PC-9 (cell line): Measurements from ENCODE around the gene ADAP1. TPM values are rescaled to one million over a fixed set of nuclear protein-coding genes. Genes with fewer than 3 reads are reported as not detected.

ENCODE experiments used
- BruUV-seq: library from RNA; stranded (reverse); fragments of 400-500 nt; replicated peaks from 2 replicates; lab custom pipeline; 2021; lab: Mats Ljungman, UMichigan
- CTCF ChIA-PET: fragments of 300-600 bp; sonication (Branson Sonifier 250); formaldehyde crosslinking; loops from one replicate; lab custom pipeline; 2022; ENCODE audit warnings: antibody characterized with exemption; lab: Charles Lee
- POLR2A ChIA-PET: fragments of 300-600 bp; sonication (Branson Sonifier 250); formaldehyde crosslinking; loops from one replicate; lab custom pipeline; 2022; ENCODE audit warnings: antibody characterized with exemption; ENCODE audit not compliant: unreplicated experiment; lab: Charles Lee
- DNase-seq, 2 experiments: peaks; one replicate each; pipeline versions ENCODE4 v3.0.0 to v3.0.0-alpha.2; 2015 to 2022; ENCODE audit warnings: mixed read lengths in 1 of 2
- H2AFZ ChIP-seq: fragments of 200-600 bp; sonication (generic); 2 replicates; pipeline ENCODE4 v1.8.1; 2017; ENCODE audit warnings: antibody characterized with exemption
- H3F3A ChIP-seq: fragments of 200-600 bp; sonication (generic); 2 replicates; pipeline ENCODE4 v1.8.1; 2017; ENCODE audit warnings: antibody characterized with exemption, mild to moderate bottlenecking, low read depth; ENCODE audit not compliant: insufficient read depth
- H3K27ac ChIP-seq: fragments of 200-600 bp; sonication (generic); 2 replicates; pipeline ENCODE4 v1.6.1; 2016; ENCODE audit warnings: mixed run types
- H3K27me3 ChIP-seq: fragments of 200-600 bp; sonication (generic); 2 replicates; pipeline ENCODE4 v1.6.1; 2016; ENCODE audit warnings: low read depth, mixed run types; ENCODE audit not compliant: insufficient read depth
- H3K36me3 ChIP-seq: fragments of 200-600 bp; sonication (generic); 2 replicates; pipeline ENCODE4 v1.6.1; 2016; ENCODE audit warnings: low read depth, mixed run types
- H3K4me1 ChIP-seq: fragments of 200-600 bp; sonication (generic); replicated peaks from 2 replicates; pipeline ENCODE4 v1.6.1; 2016; ENCODE audit warnings: mixed run types; ENCODE audit not compliant: insufficient read depth
- H3K4me2 ChIP-seq: fragments of 200-600 bp; sonication (generic); 2 replicates; pipeline ENCODE4 v1.6.1; 2017; ENCODE audit warnings: mixed run types
- H3K4me3 ChIP-seq: fragments of 200-600 bp; sonication (generic); 2 replicates; pipeline ENCODE4 v1.6.1; 2016; ENCODE audit warnings: mixed run types
- H3K79me2 ChIP-seq: fragments of 200-600 bp; sonication (generic); 2 replicates; pipeline ENCODE4 v1.6.1; 2017; ENCODE audit warnings: low read depth, mixed run types
- H3K9me2 ChIP-seq: fragments of 200-600 bp; sonication (generic); 2 replicates; pipeline ENCODE4 v1.8.1; 2017; ENCODE audit warnings: mild to moderate bottlenecking; ENCODE audit not compliant: insufficient read depth
- H3K9me3 ChIP-seq: fragments of 200-600 bp; sonication (generic); 2 replicates; pipeline ENCODE4 v1.8.1; 2016; ENCODE audit warnings: low read depth; ENCODE audit not compliant: insufficient read depth
- H4K20me1 ChIP-seq: fragments of 200-600 bp; sonication (generic); 2 replicates; pipeline ENCODE4 v1.8.1; 2017; ENCODE audit not compliant: insufficient read depth
- EZH2 ChIP-seq: fragments of 200-600 bp; sonication (generic); IDR thresholded peaks from 2 replicates; pipeline ENCODE4 v1.8.0; 2017; ENCODE audit warnings: antibody characterized with exemption, low read depth
- intact Hi-C: fragments of 100-400 bp; cut with micrococcal nuclease; formaldehyde crosslinking; loops from one replicate; pipeline ENCODE4 v1.10.0; 2022; ENCODE audit not compliant: unreplicated experiment
- total RNA-seq: library from RNA; stranded (reverse); gene quantifications from 2 replicates; pipeline ENCODE4 v1.2.3, GENCODE V29; 2021
- TF ChIP-seq, protein P1 (sequence below): fragments of 200-600 bp; sonication (generic); conservative IDR thresholded peaks from 2 replicates; pipeline ENCODE4 v1.6.1; 2017; ENCODE audit warnings: mixed run types, antibody characterized with exemption, mild to moderate bottlenecking, moderate library complexity

The ADAP1 gene
- total RNA-seq, 1 experiment from 2014 or later = 73.9 TPM

DNA sequence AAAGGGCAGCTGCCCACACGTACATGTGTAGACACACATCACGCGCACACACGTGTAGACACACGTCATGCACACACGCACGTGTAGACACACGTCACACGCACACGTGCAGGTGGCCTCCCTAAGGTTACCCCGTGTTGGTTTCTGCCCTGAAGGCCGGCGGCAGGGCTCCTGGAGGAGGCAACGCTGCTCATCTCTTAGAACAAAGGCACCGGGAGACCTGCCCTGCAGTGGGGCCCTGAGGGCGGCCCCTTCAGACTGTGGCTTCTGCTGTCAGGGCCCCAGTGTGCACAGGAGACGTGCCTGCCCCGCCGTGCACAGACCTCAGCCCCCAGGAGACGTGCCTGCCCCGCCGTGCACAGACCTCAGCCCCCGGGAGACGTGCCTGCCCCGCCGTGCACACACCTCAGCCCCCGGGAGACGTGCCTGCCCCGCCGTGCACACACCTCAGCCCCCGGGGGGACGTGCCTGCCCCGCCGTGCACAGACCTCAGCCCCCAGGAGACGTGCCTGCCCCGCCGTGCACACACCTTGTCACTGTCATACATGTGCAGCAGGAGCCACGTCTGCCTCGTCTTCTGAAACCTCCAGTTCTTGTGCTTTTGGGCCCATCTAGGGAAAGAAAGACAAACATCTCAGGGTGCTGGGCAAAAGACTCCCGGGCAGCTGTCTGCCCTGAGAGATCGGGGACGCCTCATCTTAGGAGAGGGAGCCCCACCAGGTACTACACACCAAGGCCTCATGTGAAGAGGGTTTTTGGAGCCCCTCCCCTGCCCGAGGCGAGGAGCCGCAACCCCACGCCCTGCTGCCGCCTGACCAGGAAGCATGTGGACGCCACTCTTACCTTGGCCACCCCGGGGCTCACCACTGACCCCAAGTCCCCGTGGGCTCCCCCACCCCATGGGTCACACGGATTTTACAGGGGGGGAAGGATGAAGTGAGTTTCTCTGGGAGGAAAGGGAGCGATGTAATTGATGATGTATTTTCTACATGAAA lies 45.8 kb upstream of the ADAP1 start:
- DNase-seq = no peak
- no peaks in the 10 kb centered on the region for H3K9me3 ChIP-seq
- POLR2A ChIA-PET = no interaction called here
- H3K4me2 ChIP-seq = no peak overlapping the region
- peaks cover 4% of the 10 kb centered on the region; the same call in 1 of the 2 replicates for H3F3A ChIP-seq
- CTCF ChIA-PET = interaction anchor here (0.6 kb wide), 1 partner anchor 66 kb away, joined by 3 read pairs; no protein-coding TSS in a partner anchor
- H3K4me1 ChIP-seq = no peaks in the 10 kb centered on the region
- intact Hi-C loops = no loop called here
- no peak overlapping the region for H3K4me3 ChIP-seq
- no peak for TF ChIP-seq EZH2
- TF ChIP-seq, protein P1, sequence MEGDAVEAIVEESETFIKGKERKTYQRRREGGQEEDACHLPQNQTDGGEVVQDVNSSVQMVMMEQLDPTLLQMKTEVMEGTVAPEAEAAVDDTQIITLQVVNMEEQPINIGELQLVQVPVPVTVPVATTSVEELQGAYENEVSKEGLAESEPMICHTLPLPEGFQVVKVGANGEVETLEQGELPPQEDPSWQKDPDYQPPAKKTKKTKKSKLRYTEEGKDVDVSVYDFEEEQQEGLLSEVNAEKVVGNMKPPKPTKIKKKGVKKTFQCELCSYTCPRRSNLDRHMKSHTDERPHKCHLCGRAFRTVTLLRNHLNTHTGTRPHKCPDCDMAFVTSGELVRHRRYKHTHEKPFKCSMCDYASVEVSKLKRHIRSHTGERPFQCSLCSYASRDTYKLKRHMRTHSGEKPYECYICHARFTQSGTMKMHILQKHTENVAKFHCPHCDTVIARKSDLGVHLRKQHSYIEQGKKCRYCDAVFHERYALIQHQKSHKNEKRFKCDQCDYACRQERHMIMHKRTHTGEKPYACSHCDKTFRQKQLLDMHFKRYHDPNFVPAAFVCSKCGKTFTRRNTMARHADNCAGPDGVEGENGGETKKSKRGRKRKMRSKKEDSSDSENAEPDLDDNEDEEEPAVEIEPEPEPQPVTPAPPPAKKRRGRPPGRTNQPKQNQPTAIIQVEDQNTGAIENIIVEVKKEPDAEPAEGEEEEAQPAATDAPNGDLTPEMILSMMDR = no peak
- no peak overlapping the region for H3K27ac ChIP-seq
- H4K20me1 ChIP-seq = peaks cover 8% of the 10 kb centered on the region
- H3K9me2 ChIP-seq = no peaks in the 10 kb centered on the region
- H2AFZ ChIP-seq = no peak overlapping the region
- H3K36me3 ChIP-seq = no peaks in the 10 kb centered on the region
- H3K79me2 ChIP-seq = no peaks in the 10 kb centered on the region
- no peaks in the 10 kb centered on the region for H3K27me3 ChIP-seq
- no TSS peak for BruUV-seq

DNA sequence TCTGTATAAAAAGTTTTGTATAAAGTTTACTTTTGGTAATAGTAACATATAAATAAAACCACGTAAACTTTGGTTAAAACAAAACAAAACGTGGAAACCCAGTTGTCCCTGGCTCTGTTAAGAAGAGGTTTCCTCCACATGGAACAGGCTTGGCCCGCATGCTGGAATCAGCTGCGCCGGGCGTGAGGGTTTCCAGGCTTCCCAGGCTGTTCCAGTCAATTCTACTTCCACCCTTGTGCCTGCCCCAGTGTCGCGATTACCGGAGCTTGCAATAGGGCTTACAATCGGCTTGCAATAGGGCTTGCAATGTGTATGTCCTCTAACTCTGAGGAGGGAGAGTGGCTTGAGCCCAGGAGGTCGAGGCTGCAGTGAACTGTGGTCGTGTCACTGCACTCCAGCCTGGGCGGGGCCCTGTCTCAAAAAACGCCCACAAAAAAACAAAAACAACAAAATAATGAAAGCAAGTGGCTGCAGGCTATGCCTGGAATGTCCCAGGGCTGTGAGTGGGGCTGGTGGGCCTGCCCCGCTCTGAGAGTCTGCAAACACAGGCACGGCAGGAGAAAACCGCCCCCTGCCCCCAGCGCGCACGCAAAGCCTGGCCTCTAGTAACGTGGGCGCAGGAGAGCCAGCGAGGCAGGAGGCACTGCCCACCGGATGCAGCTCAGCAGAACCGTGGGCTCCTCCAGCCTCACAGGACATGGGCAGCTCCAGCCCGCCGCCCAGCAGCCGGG lies 44.8 kb upstream of the ADAP1 start:
- Histone ChIP-seq H3K4me1 (no peaks in the 10 kb centered on the region), H3K4me3 (no peak overlapping the region), H2AFZ (no peak overlapping the region), H3K36me3 (no peaks in the 10 kb centered on the region), H3K9me3 (no peaks in the 10 kb centered on the region), H3F3A (peaks cover 4% of the 10 kb centered on the region; the same call in 1 of the 2 replicates), H3K79me2 (no peaks in the 10 kb centered on the region), H4K20me1 (peaks cover 5% of the 10 kb centered on the region; the same call in 1 of the 2 replicates), H3K27me3 (no peaks in the 10 kb centered on the region), H3K27ac (no peak overlapping the region), H3K9me2 (no peaks in the 10 kb centered on the region), H3K4me2 (no peak overlapping the region)
- TF ChIP-seq, protein P1 = no peak
- no peak for TF ChIP-seq EZH2
- no peak for DNase-seq
- CTCF ChIA-PET = no interaction called here
- POLR2A ChIA-PET = no interaction called here
- intact Hi-C loops = no loop called here
- BruUV-seq = no TSS peak
